OCI-LY3 (cell line): ENCODE data around the gene BIRC6.

Experiments used
- H2AFZ ChIP-seq: fragments of 200-600, 300-600 bp; shearing (Covaris generic); 2 replicates; pipeline ENCODE4 v1.6.0; 2014; ENCODE audit warnings: antibody characterized with exemption, low read depth, low read length
- H3K27ac ChIP-seq: fragments of 200-600, 300-600 bp; sonication (generic); 2 replicates; pipeline ENCODE4 v1.5.1; 2014; ENCODE audit warnings: mild to moderate bottlenecking, low read length, moderate library complexity, mixed read lengths
- H3K27me3 ChIP-seq: fragments of 200-600, 300-600 bp; sonication (generic); 2 replicates; pipeline ENCODE4 v1.6.1; 2014; ENCODE audit warnings: low read depth, low read length, mixed read lengths
- H3K36me3 ChIP-seq: fragments of 200-600, 300-600 bp; sonication (generic); replicated peaks from 2 replicates; pipeline ENCODE3; 2014; ENCODE audit warnings: low read depth, low read length, mixed read lengths
- H3K4me1 ChIP-seq: fragments of 300-600, 200-600 bp; sonication (generic); 2 replicates; pipeline ENCODE4 v1.6.1; 2014; ENCODE audit warnings: low read length, mixed read lengths
- H3K4me2 ChIP-seq: fragments of 200-600, 300-600 bp; sonication (generic); 2 replicates; pipeline ENCODE4 v1.6.1; 2014; ENCODE audit warnings: low read length, mixed read lengths
- H3K4me3 ChIP-seq: fragments of 300-600, 200-600 bp; sonication (generic); 2 replicates; pipeline ENCODE4 v1.5.1; 2014; ENCODE audit warnings: antibody characterized with exemption, mild to moderate bottlenecking, low read length, moderate library complexity
- H3K79me2 ChIP-seq: fragments of 300-600, 200-600 bp; shearing (Covaris generic); 2 replicates; pipeline ENCODE4 v1.6.1; 2014; ENCODE audit warnings: mild to moderate bottlenecking, low read length, mixed read lengths
- H3K9ac ChIP-seq: fragments of 300-600, 200-600 bp; shearing (Covaris generic); 2 replicates; pipeline ENCODE4 v1.6.0; 2014; ENCODE audit warnings: mild to moderate bottlenecking, low read length, moderate library complexity
- H3K9me3 ChIP-seq: fragments of 200-600, 300-600 bp; shearing (Covaris generic); 2 replicates; pipeline ENCODE4 v1.6.1; 2014; ENCODE audit warnings: low read length, mixed read lengths; ENCODE audit not compliant: insufficient read depth
- H4K20me1 ChIP-seq: fragments of 200-600, 300-600 bp; sonication (generic); 2 replicates; pipeline ENCODE4 v1.6.1; 2016; ENCODE audit warnings: low read length, mixed read lengths; ENCODE audit not compliant: insufficient read depth
- CTCF ChIP-seq: fragments of 200-600, 300-600 bp; sonication (generic); IDR thresholded peaks from 2 replicates; pipeline ENCODE4 v1.5.1; 2014; ENCODE audit warnings: antibody characterized with exemption, low read length, low read depth
- EZH2phosphoT487 ChIP-seq: fragments of 200-600 bp; shearing (Covaris generic); IDR thresholded peaks from 2 replicates; pipeline ENCODE4 v1.6.1; 2018; ENCODE audit warnings: antibody characterized with exemption, mixed run types, low read depth

The BIRC6 gene

GRCh38 chr2:32416519-32416918, 59.7 kb downstream of the BIRC6 start:
- no peak overlapping the region for H3K4me3 ChIP-seq
- no peak overlapping the region for H2AFZ ChIP-seq
- H3K9ac ChIP-seq = no peak overlapping the region
- peaks cover 33% of the 10 kb centered on the region for H3K36me3 ChIP-seq
- no peaks in the 10 kb centered on the region for H3K4me1 ChIP-seq
- H4K20me1 ChIP-seq = 0 out of 2 replicates have a peak, but pooled peaks cover 10% of the 10 kb centered on the region
- no peak overlapping the region for H3K27ac ChIP-seq
- H3K9me3 ChIP-seq = no peaks in the 10 kb centered on the region
- no peak overlapping the region for H3K4me2 ChIP-seq
- no peak for TF ChIP-seq CTCF
- peaks cover 52% of the 10 kb centered on the region for H3K79me2 ChIP-seq
- no peaks in the 10 kb centered on the region for H3K27me3 ChIP-seq

GRCh38 chr2:32417659-32418058, 60.8 kb downstream of the BIRC6 start:
- peaks cover 15% of the 10 kb centered on the region; the same call in 1 of the 2 replicates for H4K20me1 ChIP-seq
- no peak overlapping the region for H3K4me3 ChIP-seq
- peaks cover 59% of the 10 kb centered on the region for H3K79me2 ChIP-seq
- H3K27me3 ChIP-seq = no peaks in the 10 kb centered on the region
- H3K9me3 ChIP-seq = no peaks in the 10 kb centered on the region
- H2AFZ ChIP-seq = no peak overlapping the region
- no peak overlapping the region for H3K27ac ChIP-seq
- no peaks in the 10 kb centered on the region for H3K4me1 ChIP-seq
- no peak overlapping the region for H3K4me2 ChIP-seq
- H3K9ac ChIP-seq = no peak overlapping the region
- TF ChIP-seq CTCF (no peak), EZH2phosphoT487 (no peak)
- peaks cover 33% of the 10 kb centered on the region for H3K36me3 ChIP-seq

GRCh38 chr2:32418778-32419177, 62.0 kb downstream of the BIRC6 start:
- Histone ChIP-seq H3K79me2 (peaks cover 70% of the 10 kb centered on the region), H3K27me3 (no peaks in the 10 kb centered on the region), H3K9me3 (no peaks in the 10 kb centered on the region), H3K4me1 (no peaks in the 10 kb centered on the region), H3K36me3 (peaks cover 33% of the 10 kb centered on the region), H4K20me1 (peaks cover 26% of the 10 kb centered on the region), H3K9ac (no peak overlapping the region), H3K4me3 (no peak overlapping the region), H3K27ac (no peak overlapping the region), H3K4me2 (no peak overlapping the region), H2AFZ (no peak overlapping the region)
- TF ChIP-seq EZH2phosphoT487 (no peak), CTCF (no peak)

- Histone ChIP-seq H3K9me3 (no peaks in the 10 kb centered on the region), H3K79me2 (peaks cover 98% of the 10 kb centered on the region), H3K4me2 (no peak overlapping the region), H3K4me1 (no peaks in the 10 kb centered on the region), H3K4me3 (no peak overlapping the region), H4K20me1 (peaks cover 49% of the 10 kb centered on the region), H3K36me3 (peaks cover 12% of the 10 kb centered on the region), H3K27ac (no peak overlapping the region), H3K9ac (no peak overlapping the region), H2AFZ (no peak overlapping the region), H3K27me3 (no peaks in the 10 kb centered on the region)
- no peak for TF ChIP-seq EZH2phosphoT487
Measured at GRCh38 chr2:32422133-32422532, 65.3 kb downstream of the BIRC6 start.

DNA sequence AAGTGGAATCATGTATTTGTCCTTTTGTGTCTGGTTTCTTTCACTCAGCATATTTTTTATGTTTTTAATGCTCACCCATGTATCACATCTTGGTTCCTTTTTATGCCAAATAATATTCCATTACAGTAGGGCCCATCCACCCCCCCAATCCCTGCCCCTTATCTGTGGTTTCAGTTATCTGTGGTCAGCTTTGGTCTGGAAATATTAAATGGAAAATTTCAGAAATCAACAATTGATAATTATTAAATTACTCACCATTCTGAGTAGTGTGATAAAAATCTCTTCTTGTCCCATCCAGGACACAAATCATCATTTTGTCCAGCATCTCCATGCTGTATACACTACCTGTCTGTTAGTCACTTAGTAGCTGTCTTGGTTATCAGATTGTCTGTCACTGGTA, 66.7 kb downstream of the BIRC6 start:
- no peak overlapping the region for H3K4me3 ChIP-seq
- H3K79me2 ChIP-seq = peaks cover 96% of the 10 kb centered on the region
- H4K20me1 ChIP-seq = peaks cover 56% of the 10 kb centered on the region

More for the DNA sequence above, 66.7 kb downstream of the BIRC6 start:
- no peak overlapping the region for H2AFZ ChIP-seq
- TF ChIP-seq CTCF (no peak), EZH2phosphoT487 (no peak)
- no peaks in the 10 kb centered on the region for H3K4me1 ChIP-seq
- no peaks in the 10 kb centered on the region for H3K27me3 ChIP-seq
- no peak overlapping the region for H3K9ac ChIP-seq
- H3K27ac ChIP-seq = no peak overlapping the region
- peaks cover 2% of the 10 kb centered on the region for H3K36me3 ChIP-seq
- no peaks in the 10 kb centered on the region for H3K9me3 ChIP-seq
- H3K4me2 ChIP-seq = no peak overlapping the region
